HG02973 (cell line): ENCODE data around the gene SLC25A41.

Source experiments
- ATAC-seq: cut with Tn5 transposase; IDR thresholded peaks from one replicate; pipeline ENCODE4 v1.9.1; 2021; ENCODE audit warnings: moderate library complexity; ENCODE audit not compliant: unreplicated experiment

SLC25A41 gene

GRCh38 chr19:6460099-6460884 lies 26.7 kb upstream of the SLC25A41 start:
- peak; percentile 67 for ATAC-seq

GRCh38 chr19:6459262-6460098 lies 25.9 kb upstream of the SLC25A41 start, which contains the start of gene SLC25A23:
SLC25A23 (minus strand) TSS chr19:6459792; CDS start chr19:6459628, 164 bp downstream.
- peak; percentile 34 for ATAC-seq

- ATAC-seq = no peak
Observed at GRCh38 chr19:6458695-6459261, 25.2 kb upstream of the SLC25A41 start.

GRCh38 chr19:6457958-6458694 lies 24.6 kb upstream of the SLC25A41 start:
- no peak for ATAC-seq

- ATAC-seq = no peak
Observed at GRCh38 chr19:6455924-6456323, 22.4 kb upstream of the SLC25A41 start.

- no peak for ATAC-seq
Observed at GRCh38 chr19:6453951-6454565, 20.5 kb upstream of the SLC25A41 start.

- ATAC-seq = no peak
Observed at GRCh38 chr19:6452899-6453298, 19.3 kb upstream of the SLC25A41 start.

GRCh38 chr19:6452223-6452614 lies 18.7 kb upstream of the SLC25A41 start:
- ATAC-seq = no peak

- ATAC-seq = no peak
Observed at GRCh38 chr19:6451583-6452222, 18.1 kb upstream of the SLC25A41 start.

GRCh38 chr19:6450166-6450565 lies 16.6 kb upstream of the SLC25A41 start:
- no peak for ATAC-seq

GRCh38 chr19:6448045-6448444 lies 14.5 kb upstream of the SLC25A41 start:
- no peak for ATAC-seq

- ATAC-seq = no peak
Observed at GRCh38 chr19:6446452-6446851, 12.9 kb upstream of the SLC25A41 start.

- no peak for ATAC-seq
Observed at GRCh38 chr19:6443986-6444385, 10.4 kb upstream of the SLC25A41 start.

GRCh38 chr19:6442087-6442688 lies 8.6 kb upstream of the SLC25A41 start:
- ATAC-seq = no peak

GRCh38 chr19:6440905-6441304 lies 7.3 kb upstream of the SLC25A41 start:
- ATAC-seq = no peak

GRCh38 chr19:6439743-6440142 lies 6.2 kb upstream of the SLC25A41 start:
- no peak for ATAC-seq

- no peak for ATAC-seq
Observed at GRCh38 chr19:6433165-6433564, 398 bp downstream of the SLC25A41 start.

GRCh38 chr19:6431891-6432290 lies 1.7 kb downstream of the SLC25A41 start:
- ATAC-seq = no peak

GRCh38 chr19:6429419-6430221 lies 3.9 kb downstream of the SLC25A41 start:
- no peak for ATAC-seq
